ENCODE measurements around the gene NOS2.
"Not testable (repeated sequence)": the region's sequence is repeated elsewhere in the genome, so short reads cannot be mapped to it uniquely, and the experiment has no call there.

The NOS2 gene

GRCh38 chr17:27753726-27754125 is 46.6 kb downstream of the NOS2 start:
- not testable (repeated sequence) for FAIRE-seq

- not testable (repeated sequence) for FAIRE-seq
Measured at GRCh38 chr17:27752831-27753619, 47.3 kb downstream of the NOS2 start.

- FAIRE-seq, result no peak
Measured at GRCh38 chr17:27751622-27752490, 48.5 kb downstream of the NOS2 start.

- FAIRE-seq, result no peak
Measured at GRCh38 chr17:27751166-27751565, 49.2 kb downstream of the NOS2 start.

- not testable (repeated sequence) for FAIRE-seq
Measured at GRCh38 chr17:27749562-27750150, 50.7 kb downstream of the NOS2 start.

GRCh38 chr17:27748360-27748825 is 51.9 kb downstream of the NOS2 start:
- FAIRE-seq, result no peak

- FAIRE-seq, result no peak
Measured at GRCh38 chr17:27747462-27748359, 52.6 kb downstream of the NOS2 start.

- no peak for FAIRE-seq
Measured at GRCh38 chr17:27746881-27747280, 53.4 kb downstream of the NOS2 start.

GRCh38 chr17:27746320-27746719 is 54.0 kb downstream of the NOS2 start:
- not testable (repeated sequence) for FAIRE-seq

GRCh38 chr17:27745207-27745830 is 55.0 kb downstream of the NOS2 start:
- FAIRE-seq, result not testable (repeated sequence)

GRCh38 chr17:27743281-27743885 is 56.9 kb downstream of the NOS2 start:
- no peak for FAIRE-seq

GRCh38 chr17:27741971-27742575 is 58.3 kb downstream of the NOS2 start:
- FAIRE-seq, result no peak

- FAIRE-seq, result no peak
Measured at GRCh38 chr17:27741361-27741861, 58.9 kb downstream of the NOS2 start.

- FAIRE-seq, result not testable (repeated sequence)
Measured at GRCh38 chr17:27740541-27740940, 59.8 kb downstream of the NOS2 start.

GRCh38 chr17:27733773-27734172 is 66.6 kb downstream of the NOS2 start:
- FAIRE-seq, result no peak

GRCh38 chr17:27732746-27733145 is 67.6 kb downstream of the NOS2 start:
- FAIRE-seq, result not testable (repeated sequence)

- not testable (repeated sequence) for FAIRE-seq
Measured at GRCh38 chr17:27725982-27726381, 74.3 kb downstream of the NOS2 start.

GRCh38 chr17:27721797-27722196 is 78.5 kb downstream of the NOS2 start:
- no peak for FAIRE-seq
